Measurements from ENCODE around the gene ZNF420.
"Not testable (repeated sequence)": the region's sequence is repeated elsewhere in the genome, so short reads cannot be mapped to it uniquely, and the experiment has no call there.

DNA sequence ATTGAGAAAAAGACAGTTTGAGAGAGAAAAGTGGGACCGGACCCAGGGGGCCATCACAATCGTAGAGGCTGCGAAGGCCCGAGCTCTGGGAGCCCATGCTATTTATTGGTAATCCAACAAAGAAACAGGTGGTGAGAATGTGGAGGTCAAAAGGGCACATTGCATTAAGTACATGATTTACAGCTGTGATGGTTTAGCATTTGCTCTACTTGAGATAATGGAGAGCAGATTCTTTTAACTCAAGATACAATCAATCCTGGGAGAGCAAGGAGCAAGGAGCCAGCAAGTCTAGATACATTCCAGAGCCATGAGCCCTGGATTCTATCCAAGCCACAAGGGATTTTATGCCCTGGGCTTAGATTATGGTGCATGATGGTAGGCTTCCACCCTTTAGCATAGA is 13.3 kb upstream of the ZNF420 start:
- TF ChIP-seq, protein P1, sequence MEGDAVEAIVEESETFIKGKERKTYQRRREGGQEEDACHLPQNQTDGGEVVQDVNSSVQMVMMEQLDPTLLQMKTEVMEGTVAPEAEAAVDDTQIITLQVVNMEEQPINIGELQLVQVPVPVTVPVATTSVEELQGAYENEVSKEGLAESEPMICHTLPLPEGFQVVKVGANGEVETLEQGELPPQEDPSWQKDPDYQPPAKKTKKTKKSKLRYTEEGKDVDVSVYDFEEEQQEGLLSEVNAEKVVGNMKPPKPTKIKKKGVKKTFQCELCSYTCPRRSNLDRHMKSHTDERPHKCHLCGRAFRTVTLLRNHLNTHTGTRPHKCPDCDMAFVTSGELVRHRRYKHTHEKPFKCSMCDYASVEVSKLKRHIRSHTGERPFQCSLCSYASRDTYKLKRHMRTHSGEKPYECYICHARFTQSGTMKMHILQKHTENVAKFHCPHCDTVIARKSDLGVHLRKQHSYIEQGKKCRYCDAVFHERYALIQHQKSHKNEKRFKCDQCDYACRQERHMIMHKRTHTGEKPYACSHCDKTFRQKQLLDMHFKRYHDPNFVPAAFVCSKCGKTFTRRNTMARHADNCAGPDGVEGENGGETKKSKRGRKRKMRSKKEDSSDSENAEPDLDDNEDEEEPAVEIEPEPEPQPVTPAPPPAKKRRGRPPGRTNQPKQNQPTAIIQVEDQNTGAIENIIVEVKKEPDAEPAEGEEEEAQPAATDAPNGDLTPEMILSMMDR (optimal IDR thresholded peaks at IDR 0.05 in 1 of 3, IDR thresholded peaks at IDR 0.05 in 1 of 3, conservative IDR thresholded peaks at IDR 0.05 in 1 of 3; ENCODE audit: extremely low read depth in 1 of 3, insufficient read depth in 2 of 3, low read length in 3 of 3), result not testable (repeated sequence)
- not testable (repeated sequence) for TF ChIP-seq EZH2 (IDR thresholded peaks at IDR 0.05; ENCODE audit: low read length)
